LNCaP clone FGC (cell line): Measurements from ENCODE around the gene RALA.

Experiments used
- DNase-seq: peaks from one replicate; pipeline ENCODE4 v3.0.0-alpha.2; 2011; ENCODE audit warnings: low read depth
- H3K4me3 ChIP-seq: 2 replicates; pipeline ENCODE4 v1.5.1; 2011; ENCODE audit warnings: mild to moderate bottlenecking, low read depth, low read length, control low read depth
- CTCF ChIP-seq: IDR thresholded peaks from 2 replicates; pipeline ENCODE4 v1.5.1; 2012; ENCODE audit warnings: mild to moderate bottlenecking; ENCODE audit not compliant: control insufficient read depth, insufficient read depth; ENCODE audit errors: extremely low read depth

The RALA gene

GRCh38 chr7:39631736-39632308 lies 8.4 kb downstream of the RALA start:
- no peak overlapping the region for H3K4me3 ChIP-seq
- no peak for TF ChIP-seq CTCF
- no peak for DNase-seq

- no peak for DNase-seq
- TF ChIP-seq CTCF: no peak
These were observed 10.4 kb downstream of the RALA start for GRCh38 chr7:39633563-39634477.

GRCh38 chr7:39634478-39634805 lies 11.1 kb downstream of the RALA start:
- DNase-seq: no peak
- no peak for TF ChIP-seq CTCF
- no peak overlapping the region for H3K4me3 ChIP-seq

More at GRCh38 chr7:39633563-39634477, 10.4 kb downstream of the RALA start:
- no peak overlapping the region for H3K4me3 ChIP-seq

- no peak overlapping the region for H3K4me3 ChIP-seq
- TF ChIP-seq CTCF: no peak
- no peak for DNase-seq
These were observed 14.0 kb downstream of the RALA start for GRCh38 chr7:39637400-39637799.

- DNase-seq: no peak
- no peak overlapping the region for H3K4me3 ChIP-seq
- TF ChIP-seq CTCF: no peak
These were observed 14.7 kb downstream of the RALA start for GRCh38 chr7:39637963-39638485.

- no peak for TF ChIP-seq CTCF
- no peak overlapping the region for H3K4me3 ChIP-seq
- DNase-seq: no peak
These were observed 19.5 kb downstream of the RALA start for GRCh38 chr7:39642896-39643295.
